Right ventricle myocardium superior (tissue), 1 donor: ENCODE results near the gene FAM50A. TPM values are rescaled to one million over a fixed set of nuclear protein-coding genes. Genes with fewer than 3 reads are reported as not detected.
A peak's percentile ranks its signal among the peaks of the same experiment; 100 is the strongest.

Experiments used
- ATAC-seq: fragments of 200-7000 bp; cut with Tn5 transposase; one replicate; pipeline ENCODE4 v1.9.1; 2020; ENCODE audit warnings: mild to moderate bottlenecking; ENCODE audit not compliant: poor library complexity
- DNase-seq: peaks from one replicate; pipeline ENCODE4 v3.0.0-alpha.2; 2020
- intact Hi-C: fragments of 100-400 bp; cut with DNase I; formaldehyde crosslinking; loops from one replicate; pipeline ENCODE4 v1.11.2; 2022
- total RNA-seq: library from RNA; stranded (reverse); fragmentation: NEBNext Ultra II Directional; extraction: Animal tissue kit (Norgen Biotek cat#: 25700); gene quantifications from one replicate; pipeline ENCODE4 v1.2.1, GENCODE V29; 2021
- donor health status: DM: no; HTN: yes; CAD: no; lungs with severe emphysema.

Gene FAM50A
- total RNA-seq, 1 donor from 2014 or later: 45.6 TPM

DNA sequence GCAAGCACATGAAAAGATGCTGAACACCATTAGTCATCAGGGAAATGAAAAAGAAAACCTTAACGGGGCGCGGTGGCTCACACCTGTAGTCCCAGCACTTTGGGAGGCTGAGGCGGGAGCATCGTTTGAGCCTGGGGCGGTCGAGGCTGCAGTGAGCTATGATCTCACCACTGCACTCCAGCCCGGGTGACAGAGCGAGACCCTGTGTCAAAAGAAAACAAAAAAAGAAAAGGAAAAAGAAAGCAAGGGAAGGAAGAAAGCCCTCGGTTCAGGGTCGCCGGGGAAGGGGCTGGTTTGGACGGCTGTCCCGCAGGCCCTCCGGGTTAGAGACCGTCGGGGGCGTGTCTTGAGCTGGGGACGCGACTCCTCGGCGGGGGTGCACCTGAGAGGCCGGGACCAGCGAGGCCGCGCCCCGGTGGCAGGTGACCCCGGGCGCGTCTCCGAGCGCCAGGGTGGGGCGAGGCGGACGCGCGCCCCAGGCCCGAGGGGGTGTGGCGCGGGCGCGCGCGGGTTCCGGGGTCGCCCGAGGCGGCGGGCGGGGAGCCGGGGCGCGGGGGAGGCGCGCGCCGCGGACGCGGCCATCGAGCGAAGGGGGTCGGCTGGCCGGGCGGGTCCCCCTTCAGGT, 13.7 kb downstream of the FAM50A start:
- DNase-seq (peak; percentile 54), ATAC-seq (peak; percentile 50)
- intact Hi-C loops: loop anchor here (10.0 kb wide), 1 partner anchor 53 kb away; the partner anchor contains the start of gene DNASE1L1

DNA sequence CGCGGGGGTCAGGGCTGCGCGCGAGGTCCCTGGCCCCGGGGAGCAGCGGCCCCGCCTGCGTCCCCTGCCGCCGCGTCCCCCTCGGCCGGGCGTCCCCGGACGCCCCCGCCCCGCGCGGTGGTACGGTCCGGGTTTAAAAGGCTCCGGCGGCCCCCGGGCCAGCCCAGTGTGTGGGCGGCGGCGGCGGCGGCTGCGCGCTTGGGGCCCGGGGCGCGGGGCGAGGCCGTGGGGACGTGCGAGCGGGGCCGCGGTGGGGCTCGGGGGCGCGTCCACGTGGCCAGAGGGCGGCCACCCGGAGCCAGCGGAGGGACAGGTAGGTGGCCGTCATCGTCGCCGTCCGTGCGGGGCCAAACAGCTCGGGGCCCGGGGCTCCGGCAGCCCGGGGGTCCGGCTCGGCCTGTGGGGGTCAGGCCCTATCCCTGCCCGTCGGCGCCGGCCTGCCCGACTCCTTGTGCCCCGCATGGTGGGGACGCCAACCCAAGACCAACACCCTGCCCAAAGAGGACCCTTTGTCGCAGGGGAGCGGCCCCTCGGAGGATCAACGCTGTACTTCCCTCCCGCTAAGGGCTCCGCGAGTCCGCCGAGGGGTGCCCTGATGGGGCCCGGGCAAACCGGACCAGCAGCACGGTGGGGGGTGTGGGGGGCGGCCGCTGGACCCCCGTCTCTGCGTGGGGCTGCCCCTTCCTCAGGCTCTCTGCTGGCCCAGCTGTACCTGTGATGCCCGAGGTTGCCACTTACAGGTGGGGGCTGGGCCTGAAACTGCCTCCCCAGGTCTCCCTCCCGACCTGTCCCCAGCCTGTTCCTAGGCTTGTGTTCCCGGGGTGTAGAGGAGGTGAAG, 14.4 kb downstream of the FAM50A start, which contains the start of gene PLXNA3:
Gene PLXNA3 (plus strand): TSS at position 166 of the 838 bp plus-strand sequence. CDS start 1,903 bp downstream, outside the sequence.
- ATAC-seq (peak; percentile 82), DNase-seq (peak; percentile 62)
- intact Hi-C loops: loop anchor here (10.0 kb wide), 1 partner anchor 54 kb away; the partner anchor contains the start of gene DNASE1L1

DNA sequence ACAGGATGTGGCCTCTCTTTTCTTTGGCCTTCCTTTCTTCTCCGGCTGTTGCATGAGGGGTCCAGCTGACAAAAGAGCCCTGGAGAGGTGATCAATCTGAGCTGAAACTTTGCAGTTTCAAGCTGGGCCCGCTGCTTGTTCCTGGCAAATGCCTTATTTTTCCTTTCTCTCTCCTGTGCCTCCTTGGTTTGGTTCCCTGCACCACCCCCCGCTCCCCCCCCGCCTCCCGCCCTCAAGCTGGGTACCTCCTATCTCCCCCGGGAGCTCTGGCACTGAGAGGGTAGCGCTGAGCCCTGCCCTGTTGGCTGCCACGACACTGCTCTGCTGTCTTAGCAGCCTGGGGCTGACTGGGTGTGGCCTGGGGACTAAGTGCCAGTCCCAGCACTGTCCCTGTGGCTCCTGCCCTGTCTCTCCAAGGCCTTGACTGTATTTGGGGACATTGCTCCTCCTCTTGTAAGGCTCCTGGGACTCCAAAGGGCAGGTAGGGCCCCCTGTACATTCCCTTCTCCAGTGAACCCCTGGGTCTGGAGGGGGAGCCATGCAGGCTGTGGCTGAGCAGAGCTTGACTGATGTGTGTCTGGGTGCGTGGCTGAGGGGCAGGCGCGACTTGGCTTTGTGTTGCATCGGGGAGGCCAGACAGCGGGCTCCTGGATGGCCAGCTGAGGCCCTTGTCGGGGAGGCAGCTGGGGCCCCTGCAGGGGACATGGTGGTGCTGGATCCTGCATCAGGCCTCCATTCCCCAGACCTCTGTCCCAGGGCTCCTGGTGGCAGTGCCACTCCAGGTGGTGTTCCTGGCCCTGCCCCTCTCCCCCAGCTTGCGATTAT, 15.2 kb downstream of the FAM50A start:
- peak; percentile 85 for ATAC-seq
- intact Hi-C loops: loop anchor here (10.0 kb wide), 1 partner anchor 54 kb away; the partner anchor contains the start of gene DNASE1L1
- DNase-seq: peak; percentile 64

DNA sequence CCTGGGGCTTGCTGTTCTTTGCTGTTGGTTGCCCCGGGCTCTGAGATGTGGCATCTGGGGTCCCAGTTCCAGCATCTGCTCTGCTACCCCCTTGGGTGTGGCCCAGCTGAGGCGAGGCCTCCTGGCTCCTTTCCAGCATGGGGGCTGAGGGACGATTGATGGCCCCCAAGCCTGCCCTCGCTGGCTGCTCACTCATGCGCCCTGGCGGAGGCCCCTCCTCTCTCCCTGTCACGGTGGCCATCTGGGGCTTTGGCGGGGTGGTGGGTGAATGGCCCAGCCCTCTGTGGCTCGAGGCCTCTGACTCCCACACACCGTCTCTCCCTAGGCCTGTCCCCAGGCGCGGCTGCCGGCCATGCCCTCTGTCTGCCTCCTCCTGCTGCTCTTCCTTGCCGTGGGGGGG, 15.9 kb downstream of the FAM50A start:
- ATAC-seq (no peak), DNase-seq (no peak)
- intact Hi-C loops: loop anchor here (10.0 kb wide), 1 partner anchor 55 kb away; the partner anchor contains the start of gene DNASE1L1

DNA sequence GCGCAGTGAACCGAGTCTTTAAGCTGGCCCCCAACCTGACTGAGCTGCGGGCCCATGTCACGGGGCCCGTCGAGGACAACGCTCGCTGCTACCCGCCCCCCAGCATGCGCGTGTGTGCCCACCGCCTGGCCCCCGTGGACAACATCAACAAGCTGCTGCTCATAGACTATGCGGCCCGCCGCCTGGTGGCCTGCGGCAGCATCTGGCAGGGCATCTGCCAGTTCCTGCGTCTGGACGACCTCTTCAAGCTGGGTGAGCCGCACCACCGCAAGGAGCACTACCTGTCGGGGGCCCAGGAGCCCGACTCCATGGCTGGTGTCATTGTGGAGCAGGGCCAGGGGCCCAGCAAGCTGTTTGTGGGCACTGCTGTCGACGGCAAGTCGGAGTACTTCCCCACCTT, 16.4 kb downstream of the FAM50A start:
- DNase-seq (no peak), ATAC-seq (no peak)
- intact Hi-C loops: no loop called here

DNA sequence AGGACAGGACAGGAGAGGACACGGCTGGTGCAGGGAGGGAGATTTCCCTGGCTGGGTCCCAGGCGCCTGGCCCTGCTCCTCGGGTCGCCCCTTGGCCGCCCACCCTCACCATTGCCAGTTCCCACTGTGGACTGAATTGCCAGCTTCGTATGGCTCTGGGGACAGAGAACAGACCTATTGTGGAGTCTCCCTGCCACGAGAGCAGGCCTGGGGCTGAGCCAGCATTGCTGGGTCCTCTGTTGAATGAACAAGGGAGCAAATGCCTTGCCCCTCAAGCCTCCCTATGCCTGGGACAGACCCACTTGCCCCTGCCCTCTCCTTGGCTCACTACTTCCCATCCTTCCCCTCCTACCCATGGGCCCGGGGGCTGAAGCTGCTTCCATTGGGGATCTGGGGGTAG, 18.5 kb downstream of the FAM50A start:
- ATAC-seq: no peak
- DNase-seq: no peak
- intact Hi-C loops: no loop called here

DNA sequence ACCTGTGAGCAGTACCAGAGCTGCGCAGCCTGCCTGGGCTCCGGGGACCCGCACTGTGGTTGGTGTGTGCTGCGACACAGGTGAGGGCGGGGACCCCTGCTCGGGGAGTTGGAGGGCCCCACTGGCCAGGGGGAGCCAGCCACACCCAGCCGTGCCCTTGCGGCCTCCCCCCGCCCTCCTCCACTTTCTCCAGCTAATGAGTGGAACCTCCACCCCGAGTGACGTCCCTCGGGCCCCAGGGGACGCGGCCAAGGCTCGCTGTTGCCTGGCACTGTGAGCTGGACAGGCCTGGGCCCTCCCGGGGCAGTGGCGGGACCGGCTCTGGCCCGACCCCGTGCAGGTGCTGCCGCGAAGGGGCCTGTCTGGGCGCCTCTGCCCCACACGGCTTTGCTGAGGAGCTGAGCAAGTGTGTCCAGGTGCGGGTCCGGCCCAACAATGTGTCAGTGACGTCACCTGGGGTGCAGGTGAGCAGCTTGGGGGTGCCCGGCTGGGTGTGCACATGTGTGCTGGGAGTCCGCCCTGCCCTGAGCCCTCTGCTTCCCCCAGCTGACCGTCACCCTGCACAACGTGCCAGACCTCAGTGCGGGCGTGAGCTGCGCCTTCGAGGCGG, 19.8 kb downstream of the FAM50A start:
- intact Hi-C loops: no loop called here
- ATAC-seq: no peak
- DNase-seq: no peak

DNA sequence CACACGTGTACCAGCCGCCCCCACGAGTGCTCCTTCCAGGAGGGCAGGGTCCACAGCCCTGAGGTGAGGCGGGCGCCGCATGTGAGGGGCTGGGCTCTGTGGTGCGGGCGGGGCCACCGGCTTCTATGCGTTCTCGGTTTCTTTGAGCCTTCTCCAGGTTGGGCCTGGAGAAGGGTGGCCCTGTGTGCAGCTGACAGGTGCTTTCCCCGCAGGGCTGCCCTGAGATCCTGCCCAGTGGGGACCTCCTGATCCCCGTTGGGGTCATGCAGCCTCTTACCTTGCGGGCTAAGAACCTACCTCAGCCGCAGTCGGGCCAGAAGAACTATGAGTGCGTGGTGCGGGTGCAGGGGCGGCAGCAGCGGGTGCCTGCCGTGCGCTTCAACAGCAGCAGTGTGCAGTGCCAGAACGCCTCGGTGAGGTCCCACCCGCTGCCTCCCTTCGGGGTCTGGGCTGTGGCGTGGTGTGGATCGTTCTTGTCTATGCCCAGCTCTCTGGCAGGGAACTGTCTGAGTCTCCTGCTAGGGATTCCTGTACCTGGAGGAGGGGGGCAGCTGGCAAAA, 20.9 kb downstream of the FAM50A start:
- DNase-seq: no peak
- no peak for ATAC-seq
- intact Hi-C loops: no loop called here

DNA sequence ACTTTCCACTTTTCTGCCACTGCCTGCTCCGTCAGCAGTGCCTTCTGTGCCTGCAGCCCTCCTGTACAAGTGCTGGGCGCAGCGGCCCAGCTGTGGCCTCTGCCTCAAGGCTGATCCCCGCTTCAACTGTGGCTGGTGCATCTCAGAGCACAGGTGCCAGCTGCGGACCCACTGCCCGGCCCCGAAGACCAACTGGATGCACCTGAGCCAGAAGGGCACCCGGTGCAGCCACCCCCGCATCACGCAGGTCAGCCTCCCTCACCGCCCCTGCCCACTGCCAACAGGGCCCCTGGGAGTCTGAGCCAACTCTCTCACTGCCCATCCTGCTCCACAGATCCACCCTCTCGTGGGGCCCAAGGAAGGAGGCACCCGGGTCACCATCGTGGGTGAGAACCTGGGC, 21.7 kb downstream of the FAM50A start:
- intact Hi-C loops: no loop called here
- no peak for DNase-seq
- no peak for ATAC-seq

DNA sequence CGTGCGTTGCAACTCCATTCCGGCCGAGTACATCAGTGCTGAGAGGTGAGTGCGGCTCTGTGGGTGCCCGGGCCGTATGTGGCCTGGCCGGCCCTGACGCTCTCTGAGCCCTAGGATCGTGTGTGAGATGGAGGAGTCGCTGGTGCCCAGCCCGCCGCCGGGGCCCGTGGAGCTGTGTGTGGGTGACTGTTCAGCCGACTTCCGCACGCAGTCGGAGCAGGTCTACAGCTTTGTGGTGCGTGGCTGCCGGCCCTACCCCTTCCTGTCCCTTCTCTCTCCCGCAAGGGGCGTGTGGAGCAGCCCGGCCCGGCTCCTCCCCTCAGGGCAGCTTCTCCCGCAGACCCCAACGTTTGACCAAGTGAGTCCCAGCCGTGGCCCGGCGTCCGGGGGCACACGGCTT, 22.1 kb downstream of the FAM50A start:
- ATAC-seq (no peak), DNase-seq (no peak)
- intact Hi-C loops: no loop called here

DNA sequence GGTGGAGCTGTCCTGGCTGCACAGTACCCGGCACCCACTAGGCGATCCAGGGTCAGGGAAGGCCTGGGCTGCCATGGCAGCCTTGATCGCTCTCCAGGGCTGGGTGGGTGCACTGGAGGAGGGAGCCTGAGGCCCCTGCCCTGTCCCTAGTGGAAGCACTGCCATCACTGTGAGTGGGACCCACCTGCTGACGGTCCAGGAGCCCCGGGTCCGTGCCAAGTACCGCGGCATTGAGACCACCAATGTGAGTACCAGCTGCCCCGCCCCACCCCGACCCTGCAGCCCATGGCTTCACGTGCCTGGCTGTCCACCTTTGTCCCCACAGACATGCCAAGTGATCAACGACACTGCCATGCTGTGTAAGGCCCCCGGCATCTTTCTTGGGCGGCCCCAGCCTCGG, 23.0 kb downstream of the FAM50A start:
- DNase-seq: no peak
- intact Hi-C loops: no loop called here
- ATAC-seq: no peak

DNA sequence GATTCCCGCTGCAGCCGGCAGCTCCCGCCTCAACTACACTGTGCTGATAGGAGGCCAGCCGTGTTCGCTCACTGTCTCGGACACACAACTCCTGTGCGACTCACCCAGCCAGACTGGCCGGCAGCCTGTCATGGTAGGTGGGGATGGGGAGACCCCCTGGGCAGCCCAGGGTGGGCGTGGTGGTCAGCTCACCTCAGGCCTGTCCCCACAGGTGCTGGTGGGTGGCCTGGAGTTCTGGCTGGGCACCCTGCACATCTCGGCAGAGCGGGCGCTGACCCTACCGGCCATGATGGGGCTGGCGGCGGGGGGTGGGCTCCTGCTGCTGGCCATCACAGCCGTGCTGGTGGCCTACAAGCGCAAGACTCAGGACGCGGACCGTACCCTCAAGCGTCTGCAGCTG, 23.6 kb downstream of the FAM50A start:
- ATAC-seq (no peak), DNase-seq (no peak)
- intact Hi-C loops: no loop called here

DNA sequence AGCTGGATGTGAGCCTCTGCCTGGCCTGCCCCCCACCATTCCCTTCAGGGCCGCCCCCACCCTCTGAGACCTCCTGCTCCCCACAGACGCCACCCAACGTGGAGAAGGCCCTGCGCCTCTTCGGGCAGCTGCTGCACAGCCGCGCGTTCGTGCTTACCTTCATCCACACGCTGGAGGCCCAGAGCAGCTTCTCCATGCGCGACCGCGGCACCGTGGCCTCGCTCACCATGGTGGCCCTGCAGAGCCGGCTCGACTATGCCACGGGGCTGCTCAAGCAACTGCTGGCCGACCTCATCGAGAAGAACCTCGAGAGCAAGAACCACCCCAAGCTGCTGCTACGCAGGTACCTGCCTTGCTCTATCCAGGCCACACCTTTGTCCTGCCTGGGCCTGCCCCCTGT, 24.3 kb downstream of the FAM50A start:
- no peak for DNase-seq
- intact Hi-C loops: no loop called here
- ATAC-seq: no peak

DNA sequence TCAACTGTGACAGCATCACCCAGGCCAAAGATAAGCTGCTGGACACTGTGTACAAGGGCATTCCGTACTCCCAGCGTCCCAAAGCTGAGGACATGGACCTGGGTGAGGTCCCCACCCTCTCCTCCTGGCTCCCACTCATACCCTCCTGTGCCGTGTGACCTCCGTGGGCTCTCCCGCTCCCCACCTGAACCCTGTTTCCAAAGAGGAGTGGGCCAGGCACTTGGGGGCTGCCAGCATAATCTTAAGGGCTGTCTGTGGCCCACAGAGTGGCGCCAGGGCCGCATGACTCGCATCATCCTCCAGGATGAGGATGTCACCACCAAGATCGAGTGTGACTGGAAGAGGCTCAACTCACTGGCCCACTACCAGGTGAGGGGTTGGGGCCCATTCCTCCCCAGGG, 25.2 kb downstream of the FAM50A start:
- no peak for ATAC-seq
- no peak for DNase-seq
- intact Hi-C loops: no loop called here

DNA sequence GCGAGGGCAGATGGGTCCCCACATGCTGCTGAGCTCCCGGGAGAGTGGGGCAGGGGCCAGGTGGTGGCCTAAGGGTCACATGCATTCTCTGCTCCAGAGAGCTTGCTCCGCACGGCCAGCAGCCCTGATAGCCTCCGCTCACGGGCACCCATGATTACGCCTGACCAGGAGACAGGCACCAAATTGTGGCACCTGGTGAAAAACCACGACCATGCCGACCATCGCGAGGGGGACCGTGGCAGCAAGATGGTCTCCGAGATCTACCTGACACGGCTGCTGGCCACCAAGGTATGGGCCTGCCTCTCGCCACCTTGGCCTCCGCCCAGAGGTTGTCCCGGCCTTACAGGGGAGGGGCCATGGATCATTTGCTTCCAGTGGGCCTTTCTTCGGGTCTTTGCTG, 25.9 kb downstream of the FAM50A start:
- intact Hi-C loops: no loop called here
- ATAC-seq (no peak), DNase-seq (no peak)

DNA sequence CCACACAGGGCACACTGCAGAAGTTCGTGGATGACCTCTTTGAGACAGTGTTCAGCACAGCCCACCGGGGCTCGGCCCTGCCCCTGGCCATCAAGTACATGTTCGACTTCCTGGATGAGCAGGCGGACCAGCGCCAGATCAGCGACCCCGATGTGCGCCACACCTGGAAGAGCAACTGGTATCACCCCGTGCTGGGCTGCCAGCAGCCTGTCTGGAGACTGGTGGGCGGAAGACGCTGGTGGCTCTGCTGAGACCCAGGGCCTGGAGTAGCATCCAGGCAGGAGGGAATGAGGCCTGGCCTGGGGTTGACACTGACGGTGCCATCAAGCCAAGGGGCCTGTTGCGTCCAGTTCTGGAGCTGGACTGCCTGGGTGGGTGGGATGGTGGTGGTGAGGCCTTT, 26.5 kb downstream of the FAM50A start:
- ATAC-seq (no peak), DNase-seq (no peak)
- intact Hi-C loops: no loop called here

DNA sequence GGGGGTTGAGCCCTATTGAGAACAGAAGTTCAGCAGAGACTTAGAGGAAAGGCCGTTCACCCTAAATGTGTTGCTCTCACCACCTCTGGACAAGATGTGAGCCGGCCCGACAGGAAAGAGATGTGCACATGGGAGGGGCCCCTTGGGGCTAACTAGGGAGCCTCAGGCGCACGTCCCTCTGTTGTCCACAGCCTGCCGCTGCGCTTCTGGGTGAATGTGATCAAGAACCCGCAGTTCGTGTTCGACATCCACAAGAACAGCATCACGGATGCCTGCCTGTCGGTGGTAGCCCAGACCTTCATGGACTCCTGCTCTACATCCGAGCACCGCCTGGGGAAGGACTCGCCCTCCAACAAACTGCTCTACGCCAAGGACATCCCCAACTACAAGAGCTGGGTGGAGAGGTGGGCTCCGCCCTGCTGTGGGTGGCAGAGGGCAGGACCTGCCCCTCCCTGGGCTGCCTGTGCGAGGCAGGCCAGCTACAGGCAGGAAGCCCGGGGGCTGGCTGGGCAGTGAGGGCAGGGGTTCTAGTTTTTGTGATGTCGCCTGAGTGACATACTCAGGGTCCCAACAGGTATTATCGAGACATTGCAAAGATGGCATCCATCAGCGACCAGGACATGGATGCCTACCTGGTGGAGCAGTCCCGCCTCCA, 27.1 kb downstream of the FAM50A start:
- ATAC-seq (no peak), DNase-seq (no peak)
- intact Hi-C loops: no loop called here
